SIG-M5 (cell line): Measurements from ENCODE around the gene NIT1.

Experiments
- DNase-seq: peaks from one replicate; lab custom pipeline; 2025; lab: John Stamatoyannopoulos, UW

Gene NIT1, protein sequence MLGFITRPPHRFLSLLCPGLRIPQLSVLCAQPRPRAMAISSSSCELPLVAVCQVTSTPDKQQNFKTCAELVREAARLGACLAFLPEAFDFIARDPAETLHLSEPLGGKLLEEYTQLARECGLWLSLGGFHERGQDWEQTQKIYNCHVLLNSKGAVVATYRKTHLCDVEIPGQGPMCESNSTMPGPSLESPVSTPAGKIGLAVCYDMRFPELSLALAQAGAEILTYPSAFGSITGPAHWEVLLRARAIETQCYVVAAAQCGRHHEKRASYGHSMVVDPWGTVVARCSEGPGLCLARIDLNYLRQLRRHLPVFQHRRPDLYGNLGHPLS

DNA sequence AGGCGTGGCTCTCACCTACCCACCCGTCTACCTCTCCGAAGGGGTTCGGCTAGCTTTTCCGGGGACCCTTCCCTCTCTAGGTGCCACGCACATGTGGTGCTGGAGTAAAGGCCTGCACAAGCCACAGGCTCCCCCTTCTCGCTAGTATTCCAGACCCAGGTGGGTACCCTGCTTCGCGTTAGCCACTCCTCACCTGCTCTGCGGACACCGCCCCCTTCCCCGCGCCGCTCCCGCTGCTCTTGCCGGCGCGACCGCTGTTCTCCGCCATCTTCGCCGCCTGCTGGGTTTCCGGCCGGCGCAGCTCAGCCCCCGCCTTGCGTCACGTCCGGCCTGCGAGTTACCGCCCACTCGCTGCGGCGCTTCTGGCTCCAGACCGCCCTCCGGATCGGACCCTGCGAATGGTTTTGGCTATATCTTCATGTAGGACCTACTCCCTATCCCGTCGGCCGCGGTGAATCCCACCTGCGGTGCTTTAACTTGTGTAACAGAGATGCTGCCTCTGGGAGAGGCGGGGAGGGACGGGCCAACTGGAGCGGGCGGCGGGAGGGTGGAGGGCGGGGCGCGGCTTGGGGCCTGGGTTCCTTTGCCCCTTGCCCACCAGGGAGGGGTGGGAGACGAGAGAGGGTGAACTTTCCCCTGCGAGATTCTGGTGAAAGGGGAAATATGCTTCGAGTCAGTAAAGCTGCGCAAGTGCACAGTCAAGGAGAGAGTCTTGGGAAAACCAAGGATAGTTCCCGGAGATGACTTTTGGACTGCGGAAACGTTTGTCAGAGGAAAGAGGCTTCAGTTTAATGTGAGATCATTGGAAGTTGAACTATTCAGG lies at the start of gene NIT1, which contains the start of gene PFDN2:
Gene NIT1 (plus strand): TSS at position 347 of the 823 bp plus-strand sequence. CDS start 72 bp downstream, at position 419.
Gene PFDN2 (minus strand): TSS at position 279 of the 823 bp plus-strand sequence. CDS start 11 bp downstream, at position 268.
- no peak for DNase-seq

DNA sequence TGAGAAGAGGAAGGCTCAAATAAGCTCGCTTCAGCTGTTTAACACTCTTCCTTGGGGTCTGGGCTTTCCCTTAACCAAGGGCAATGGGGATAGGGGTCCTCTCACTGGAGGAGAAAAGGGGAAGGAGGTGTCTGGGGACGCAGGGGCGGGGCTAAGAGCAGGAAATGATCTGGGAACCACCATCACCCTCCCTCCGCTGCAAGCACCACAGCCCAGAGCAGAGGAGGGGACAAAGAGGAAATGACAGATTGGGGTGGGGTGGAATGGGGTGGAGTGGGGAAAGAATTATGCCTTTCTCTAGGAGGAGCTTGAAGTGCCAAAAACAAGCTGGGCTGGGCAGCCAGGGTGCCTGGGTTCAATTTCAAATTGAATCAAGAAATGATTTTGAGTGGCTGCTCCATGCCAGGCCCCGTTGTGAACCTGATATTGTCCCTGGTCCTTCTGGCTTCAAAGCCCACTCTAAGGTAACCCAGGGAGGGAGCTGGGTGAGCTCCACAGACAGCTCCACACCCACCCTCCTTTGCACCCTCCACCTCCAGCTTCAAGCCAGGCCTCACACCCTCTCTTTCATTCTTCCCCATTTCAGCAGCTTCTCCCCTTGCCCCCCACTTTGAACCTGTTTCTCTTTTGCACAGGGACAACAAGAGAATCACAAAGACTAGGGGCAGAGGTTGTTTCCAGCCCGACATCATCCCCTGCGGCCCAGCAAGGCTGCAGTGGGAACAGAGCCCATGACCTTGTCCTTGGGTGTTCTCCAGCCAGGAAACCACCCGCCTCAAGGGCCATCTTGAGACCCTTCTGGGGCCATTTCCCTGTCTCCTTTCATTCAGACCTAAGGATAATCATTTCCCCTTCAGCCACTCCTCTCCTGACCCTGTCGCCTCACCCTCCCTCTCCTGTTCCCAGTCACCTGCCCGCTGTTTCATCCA lies 49.3 kb upstream of the NIT1 start:
- peak; percentile 87 for DNase-seq

GRCh38 chr1:161069241-161069640 lies 48.7 kb upstream of the NIT1 start:
- no peak for DNase-seq

- DNase-seq = peak; percentile 88
These were observed 48.1 kb upstream of the NIT1 start, which contains the start of gene ARHGAP30 for GRCh38 chr1:161069731-161070270. ARHGAP30 (minus strand) TSS chr1:161069891; CDS start chr1:161069624, 267 bp downstream.

DNA sequence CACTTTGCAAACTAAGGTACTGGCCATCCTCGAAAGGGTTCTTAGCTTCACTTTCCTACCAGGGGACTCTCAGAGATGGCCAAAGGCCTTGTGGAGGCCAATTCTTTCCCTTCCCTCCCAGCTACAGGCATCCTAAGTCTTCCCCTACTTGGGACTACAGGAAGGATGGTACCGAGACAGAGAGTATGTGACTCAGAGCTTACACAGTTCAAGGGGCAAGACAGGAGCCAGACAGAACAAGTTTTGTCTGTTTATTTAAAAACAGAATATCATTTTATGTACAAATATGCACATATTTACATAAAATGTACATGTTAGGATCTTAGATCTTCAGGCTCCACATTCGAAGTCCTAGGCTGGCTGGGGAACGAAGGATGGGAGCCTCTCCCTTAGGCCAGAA lies 47.1 kb upstream of the NIT1 start:
- DNase-seq = no peak

DNA sequence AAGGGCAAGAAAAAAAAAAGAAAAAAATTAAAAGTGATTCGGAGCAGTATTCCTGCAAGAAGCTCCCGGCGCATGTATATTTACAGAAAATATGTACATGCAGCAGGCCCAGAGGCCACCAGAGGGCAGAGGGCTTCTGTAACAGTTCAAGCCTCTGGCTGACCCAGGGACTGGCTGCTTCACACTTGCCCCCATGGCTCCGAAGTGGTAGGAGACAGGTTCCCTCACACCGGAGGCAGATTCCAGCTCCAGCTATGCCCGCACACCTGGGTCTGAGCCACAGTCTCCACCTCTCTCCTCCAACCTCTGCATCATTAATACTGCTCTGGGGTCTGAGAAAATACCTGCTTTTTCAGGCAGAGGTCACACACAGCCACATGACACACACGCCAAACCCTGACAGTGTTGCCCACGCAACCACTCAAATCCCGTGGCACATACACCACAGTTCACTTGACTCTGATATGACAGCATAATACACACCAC lies 46.0 kb upstream of the NIT1 start:
- no peak for DNase-seq

- DNase-seq = no peak
These were observed 45.0 kb upstream of the NIT1 start for GRCh38 chr1:161072751-161073449.

GRCh38 chr1:161073474-161074121 lies 44.3 kb upstream of the NIT1 start:
- no peak for DNase-seq

DNA sequence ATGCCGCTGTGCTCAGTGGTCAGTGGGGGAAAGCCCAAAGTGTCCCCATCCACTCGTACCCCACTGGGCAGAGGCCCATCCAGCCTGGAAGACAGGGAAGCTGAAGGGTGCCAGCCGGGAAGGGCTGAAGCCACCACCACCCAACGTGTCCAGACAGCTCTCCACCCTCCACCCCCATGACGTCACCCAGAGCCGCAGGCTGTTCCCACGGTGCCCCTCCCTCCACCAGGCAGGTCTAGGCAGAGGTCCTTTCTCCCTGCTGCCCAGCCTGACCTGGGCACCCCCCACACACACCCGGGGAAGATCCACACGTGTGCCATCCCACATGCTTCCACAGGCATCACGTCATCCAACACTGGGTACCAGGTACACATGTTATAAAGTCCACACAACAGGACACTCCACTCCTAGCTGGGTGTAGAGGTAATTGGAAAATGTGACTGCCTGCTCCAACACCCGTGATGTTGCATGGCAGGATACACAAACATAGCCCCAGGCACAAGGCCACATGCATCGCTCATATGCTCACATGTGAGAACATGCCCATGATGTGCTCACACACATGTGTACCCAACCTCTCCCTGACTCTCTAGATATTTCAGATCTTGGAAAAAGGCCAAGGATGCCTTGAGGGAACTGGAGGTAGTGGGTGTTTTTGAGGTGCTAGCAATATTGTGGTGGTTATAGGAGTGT lies 43.1 kb upstream of the NIT1 start:
- DNase-seq = no peak

DNA sequence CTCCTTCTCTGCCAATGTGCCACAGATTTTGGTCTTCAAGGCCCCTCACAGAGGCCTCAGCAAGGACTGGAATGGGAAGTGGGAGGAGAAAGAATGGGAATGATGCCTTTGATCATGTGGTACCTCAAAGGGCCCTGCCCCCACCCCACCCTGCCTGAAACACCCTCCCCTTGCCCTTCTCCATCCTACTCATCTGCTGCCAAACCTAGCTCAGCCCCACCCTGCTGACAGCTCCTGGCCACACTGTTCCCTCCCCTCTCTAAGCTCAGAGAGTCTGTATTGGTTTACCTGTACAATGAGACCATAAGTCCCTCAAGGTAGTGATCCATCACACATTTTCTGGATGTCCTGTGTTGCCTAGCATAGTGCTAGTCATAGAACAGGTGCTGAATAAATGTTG lies 41.5 kb upstream of the NIT1 start:
- DNase-seq = no peak

GRCh38 chr1:161077426-161077825 lies 40.5 kb upstream of the NIT1 start:
- no peak for DNase-seq

DNA sequence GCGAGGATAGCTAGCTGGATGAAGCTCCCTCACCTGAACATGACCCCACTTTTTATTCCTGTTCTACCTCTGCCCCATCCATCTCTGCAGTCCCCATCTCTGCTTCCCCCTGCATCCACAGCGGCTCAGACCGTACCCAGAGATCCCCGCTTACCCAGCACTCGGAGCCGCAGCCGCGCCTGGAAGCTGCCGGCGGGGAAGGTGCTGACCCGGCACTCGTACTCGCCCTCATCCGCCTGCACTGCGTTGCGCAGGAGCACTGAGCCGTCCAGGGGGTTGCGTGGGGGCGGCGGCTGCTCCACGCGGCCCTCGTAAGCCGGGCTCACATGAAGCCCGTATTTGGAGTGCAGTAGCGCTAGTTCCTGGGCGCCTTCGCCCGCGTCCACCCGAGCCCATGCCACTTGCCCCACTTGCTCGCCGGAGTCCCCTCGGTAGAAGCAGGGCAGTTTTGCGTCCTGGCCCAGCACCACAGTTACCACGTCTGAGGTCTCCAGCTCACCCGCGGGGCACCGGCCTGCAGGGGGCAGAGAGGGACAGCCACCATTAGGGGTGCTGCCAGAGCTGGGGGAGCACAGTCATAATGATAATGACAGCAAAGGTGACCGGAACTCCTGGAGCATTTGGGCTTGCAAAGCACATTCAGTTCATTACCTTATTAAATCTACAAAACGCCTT lies 38.3 kb upstream of the NIT1 start:
- DNase-seq = no peak

DNA sequence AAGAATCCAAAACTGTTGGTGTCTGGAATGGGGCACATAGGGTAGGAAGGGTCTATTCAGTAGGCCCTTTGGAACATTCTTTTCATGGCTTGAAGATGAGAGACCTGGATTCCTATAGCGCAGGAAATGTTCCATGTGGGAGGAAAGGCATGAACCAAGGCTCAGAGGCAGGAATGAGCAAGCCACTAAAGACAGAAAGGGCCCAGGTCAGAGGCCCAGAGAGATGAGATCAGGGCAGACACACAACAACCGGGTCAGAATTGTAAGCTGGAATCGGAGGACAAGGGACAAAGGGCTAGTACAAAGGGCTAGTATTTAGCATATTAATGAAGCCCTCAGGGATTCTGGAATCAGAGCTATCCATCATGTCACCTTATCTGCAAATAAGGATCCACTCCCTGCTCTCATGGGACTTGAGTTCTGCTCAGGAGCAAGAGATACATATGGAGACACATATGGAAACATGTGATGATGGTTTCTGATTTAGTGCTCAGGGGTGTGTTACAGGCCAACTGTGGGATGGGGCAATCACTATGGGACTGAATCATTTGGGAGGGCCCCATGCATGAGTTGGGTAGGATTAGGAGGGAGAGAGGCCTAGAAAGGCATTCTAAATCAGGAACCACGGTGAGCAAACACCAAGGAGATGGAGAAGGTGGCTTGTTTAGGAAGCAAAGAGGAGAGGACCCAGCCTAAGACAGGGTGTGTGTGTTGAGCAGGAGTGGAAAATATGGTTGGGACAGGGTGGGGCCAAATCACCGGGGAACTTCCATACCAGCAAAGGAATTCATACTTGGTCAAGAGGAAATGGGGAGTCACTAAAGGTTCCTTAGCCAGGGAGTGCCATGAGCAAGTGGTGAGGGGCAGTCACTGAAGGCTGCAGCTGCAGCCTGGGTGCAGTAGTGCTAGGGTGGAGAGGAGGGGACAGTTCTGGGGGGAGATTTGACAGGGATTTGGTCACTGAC lies 37.2 kb upstream of the NIT1 start:
- no peak for DNase-seq

DNA sequence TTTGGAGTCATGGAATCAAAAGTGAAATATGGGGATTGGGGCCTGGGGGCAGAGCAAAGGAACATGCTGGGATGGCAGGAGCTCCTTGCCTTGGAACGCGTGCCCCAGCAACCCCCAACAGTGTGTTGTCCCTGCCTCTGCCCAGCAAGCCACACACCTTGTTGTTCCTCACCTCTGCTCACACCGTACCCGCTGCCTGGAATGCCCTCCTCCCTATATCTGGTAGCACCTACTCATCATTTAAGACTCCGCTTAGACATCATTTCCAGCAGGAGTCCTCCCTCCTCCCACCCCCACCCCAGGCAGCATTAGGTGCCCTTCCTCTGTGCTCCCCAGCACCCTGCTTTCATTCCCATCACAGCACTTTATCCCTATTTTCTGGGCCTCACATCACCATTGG lies 36.4 kb upstream of the NIT1 start:
- DNase-seq = no peak

- DNase-seq = no peak
These were observed 35.4 kb upstream of the NIT1 start for GRCh38 chr1:161082483-161082882.

DNA sequence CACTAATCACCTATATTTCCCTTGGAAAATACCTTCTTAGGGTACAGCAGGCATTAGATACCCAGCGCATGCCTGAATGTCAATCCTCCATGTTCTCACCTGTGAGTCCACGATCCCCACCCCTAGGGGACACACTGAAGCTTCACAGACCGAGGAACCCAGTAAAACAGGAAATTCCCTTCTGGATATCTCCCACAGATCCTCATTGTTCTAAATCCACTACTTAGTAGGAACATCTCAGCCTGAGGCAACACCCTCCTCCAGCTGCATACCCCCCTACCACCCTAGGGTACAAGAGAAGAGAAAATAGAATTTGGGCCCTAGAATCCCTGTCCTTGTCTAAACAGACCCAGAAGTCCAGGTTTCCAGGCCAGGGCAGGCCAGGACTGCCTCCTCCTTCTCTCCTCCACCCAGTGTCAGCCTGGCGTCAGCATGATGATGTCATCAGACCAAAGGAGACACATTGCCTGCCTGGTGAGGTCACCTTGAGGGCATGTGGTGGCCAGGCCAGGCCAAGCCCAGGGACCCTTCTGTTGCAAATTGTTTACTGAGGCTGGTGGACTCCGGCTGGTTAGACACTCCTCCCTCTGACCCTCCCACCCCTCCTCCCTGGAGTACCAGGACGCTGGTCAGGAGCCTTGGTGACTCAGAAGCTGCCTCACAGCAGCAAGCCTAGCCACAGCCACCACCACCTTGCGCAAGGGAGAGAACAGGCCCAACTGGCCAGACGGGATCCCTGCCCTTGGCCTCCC lies 34.7 kb upstream of the NIT1 start:
- DNase-seq = no peak
